ENCODE results near the gene CIDEC.

Gene CIDEC

DNA sequence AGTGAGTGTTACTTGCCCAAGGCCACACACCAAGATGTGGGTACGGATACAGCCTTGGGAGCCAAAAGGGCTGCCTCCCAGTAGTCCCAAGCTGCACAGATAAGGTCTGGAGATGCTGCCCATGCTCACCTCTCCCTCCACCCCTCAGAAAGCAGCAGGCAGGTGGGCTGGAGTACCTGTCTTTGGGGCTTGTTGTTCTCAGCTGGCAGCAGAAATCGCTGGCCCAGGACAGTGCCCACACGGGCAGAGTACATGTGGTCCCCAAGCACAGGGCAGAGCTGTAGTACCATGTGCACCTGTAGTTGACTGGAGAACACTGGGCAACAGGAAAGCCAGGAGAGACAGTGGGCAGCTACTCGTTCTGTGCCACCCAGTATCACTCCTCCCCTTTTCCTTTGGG is 41.2 kb downstream of the CIDEC start:
- no peaks in the 10 kb centered on the region for H3K27me3 ChIP-seq (ENCODE audit: control insufficient read depth, low read length)
- no peaks in the 10 kb centered on the region for H4K20me1 ChIP-seq (ENCODE audit: control insufficient read depth, insufficient read depth, low read depth, low read length)
- no peak for TF ChIP-seq EZH2phosphoT487 (IDR thresholded peaks at IDR 0.05; ENCODE audit: borderline replicate concordance, low read length)
- TF ChIP-seq CTCF (IDR thresholded peaks at IDR 0.05; ENCODE audit: low read depth, low read length, poor library complexity, severe bottlenecking) = no peak
- H3K9me2 ChIP-seq (replicated peaks; ENCODE audit: control insufficient read depth, low read length) = no peaks in the 10 kb centered on the region
- H3K4me2 ChIP-seq (ENCODE audit: low read length) = no peak overlapping the region
- peaks cover 7% of the 10 kb centered on the region; the same call in 1 of the 2 replicates for H3K4me1 ChIP-seq (ENCODE audit: control insufficient read depth, low read length)
- H3K4me3 ChIP-seq (ENCODE audit: low read length) = no peak overlapping the region
- peaks cover 18% of the 10 kb centered on the region for H3K79me2 ChIP-seq (ENCODE audit: control insufficient read depth, low read length)
- H3K27ac ChIP-seq (ENCODE audit: low read depth, low read length) = no peak overlapping the region
- H3K36me3 ChIP-seq (ENCODE audit: control insufficient read depth, low read length) = peaks cover 67% of the 10 kb centered on the region
- H3F3A ChIP-seq (ENCODE audit: control insufficient read depth, insufficient read depth) = no peaks in the 10 kb centered on the region
- no peaks in the 10 kb centered on the region for H3K9me3 ChIP-seq (ENCODE audit: control insufficient read depth, insufficient read depth, low read length)

- TF ChIP-seq EZH2phosphoT487 (IDR thresholded peaks at IDR 0.05; ENCODE audit: borderline replicate concordance, low read length) (no peak), CTCF (IDR thresholded peaks at IDR 0.05; ENCODE audit: low read depth, low read length, poor library complexity, severe bottlenecking) (no peak)
- no peak overlapping the region for H3K27ac ChIP-seq (ENCODE audit: low read depth, low read length)
Observed at GRCh38 chr3:9837701-9838582, 42.1 kb downstream of the CIDEC start.

GRCh38 chr3:9834520-9835380 is 45.3 kb downstream of the CIDEC start:
- H4K20me1 ChIP-seq (ENCODE audit: control insufficient read depth, insufficient read depth, low read depth, low read length) = no peaks in the 10 kb centered on the region
- no peak for TF ChIP-seq CTCF (IDR thresholded peaks at IDR 0.05; ENCODE audit: low read depth, low read length, poor library complexity, severe bottlenecking)
- TF ChIP-seq EZH2phosphoT487 (IDR thresholded peaks at IDR 0.05; ENCODE audit: borderline replicate concordance, low read length) = no peak
- no peak overlapping the region for H3K27ac ChIP-seq (ENCODE audit: low read depth, low read length)
- no peaks in the 10 kb centered on the region for H3K9me2 ChIP-seq (replicated peaks; ENCODE audit: control insufficient read depth, low read length)
- H3K36me3 ChIP-seq (ENCODE audit: control insufficient read depth, low read length) = peaks cover 41% of the 10 kb centered on the region
- H3K4me2 ChIP-seq (ENCODE audit: low read length) = no peak overlapping the region
- no peaks in the 10 kb centered on the region for H3K79me2 ChIP-seq (ENCODE audit: control insufficient read depth, low read length)
- H3F3A ChIP-seq (ENCODE audit: control insufficient read depth, insufficient read depth) = no peaks in the 10 kb centered on the region
- no peak overlapping the region for H3K4me3 ChIP-seq (ENCODE audit: low read length)
- no peaks in the 10 kb centered on the region for H3K9me3 ChIP-seq (ENCODE audit: control insufficient read depth, insufficient read depth, low read length)
- H3K27me3 ChIP-seq (ENCODE audit: control insufficient read depth, low read length) = no peaks in the 10 kb centered on the region
- no peaks in the 10 kb centered on the region for H3K4me1 ChIP-seq (ENCODE audit: control insufficient read depth, low read length)

More at GRCh38 chr3:9837701-9838582, 42.1 kb downstream of the CIDEC start:
- H3K4me2 ChIP-seq (ENCODE audit: low read length) = no peak overlapping the region
- peaks cover 9% of the 10 kb centered on the region for H3K79me2 ChIP-seq (ENCODE audit: control insufficient read depth, low read length)
- H3K9me2 ChIP-seq (replicated peaks; ENCODE audit: control insufficient read depth, low read length) = no peaks in the 10 kb centered on the region
- no peaks in the 10 kb centered on the region for H3K9me3 ChIP-seq (ENCODE audit: control insufficient read depth, insufficient read depth, low read length)
- H3K4me3 ChIP-seq (ENCODE audit: low read length) = no peak overlapping the region
- H3F3A ChIP-seq (ENCODE audit: control insufficient read depth, insufficient read depth) = no peaks in the 10 kb centered on the region
- no peaks in the 10 kb centered on the region for H3K27me3 ChIP-seq (ENCODE audit: control insufficient read depth, low read length)
- peaks cover 7% of the 10 kb centered on the region; the same call in 1 of the 2 replicates for H3K4me1 ChIP-seq (ENCODE audit: control insufficient read depth, low read length)
- peaks cover 63% of the 10 kb centered on the region for H3K36me3 ChIP-seq (ENCODE audit: control insufficient read depth, low read length)
- no peaks in the 10 kb centered on the region for H4K20me1 ChIP-seq (ENCODE audit: control insufficient read depth, insufficient read depth, low read depth, low read length)

Data from DOHH2 (cell line).